Cortex of kidney (tissue), 1 donor: ENCODE results near the gene ZBED4.

ENCODE experiments used
- DNase-seq: peaks from one replicate; lab custom pipeline; 2025; lab: John Stamatoyannopoulos, UW

ZBED4 gene

DNA sequence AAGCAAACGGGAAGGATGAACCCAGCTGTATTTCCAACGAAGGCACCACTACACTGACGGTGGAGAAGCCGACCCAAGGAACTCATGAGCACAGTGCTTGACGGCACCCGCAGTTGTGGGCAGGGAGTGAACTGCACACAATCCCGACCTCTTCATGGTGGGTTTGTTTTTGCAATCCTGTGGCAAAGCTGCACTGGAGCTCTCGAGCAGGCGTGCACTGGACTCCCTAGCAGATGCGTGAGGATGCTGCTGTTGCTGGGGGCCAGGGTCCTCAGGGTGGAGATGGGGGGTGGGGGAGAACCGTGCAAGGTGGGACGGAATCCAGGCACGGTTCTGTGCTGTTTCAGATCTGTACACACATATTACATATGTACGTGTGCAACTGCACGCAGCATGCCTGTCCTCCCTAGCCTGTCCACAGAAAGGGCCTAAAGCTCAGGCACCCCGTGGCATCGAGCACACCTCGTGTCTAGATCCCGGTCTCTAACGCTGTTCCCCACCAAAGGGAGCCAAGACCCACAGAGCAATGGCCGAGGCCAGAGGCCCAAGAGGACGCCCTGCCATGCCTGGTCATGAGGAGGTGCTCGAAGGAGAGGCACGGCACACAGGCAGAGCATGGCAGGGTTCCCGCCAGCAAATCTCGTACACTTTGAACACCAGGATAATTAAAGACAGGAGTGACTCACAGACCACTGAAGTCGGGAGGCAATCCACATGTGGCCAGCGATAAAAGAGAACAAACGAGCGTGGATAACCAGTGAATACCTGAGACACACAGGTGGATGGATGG, 47.0 kb downstream of the ZBED4 start:
- no peak for DNase-seq

DNA sequence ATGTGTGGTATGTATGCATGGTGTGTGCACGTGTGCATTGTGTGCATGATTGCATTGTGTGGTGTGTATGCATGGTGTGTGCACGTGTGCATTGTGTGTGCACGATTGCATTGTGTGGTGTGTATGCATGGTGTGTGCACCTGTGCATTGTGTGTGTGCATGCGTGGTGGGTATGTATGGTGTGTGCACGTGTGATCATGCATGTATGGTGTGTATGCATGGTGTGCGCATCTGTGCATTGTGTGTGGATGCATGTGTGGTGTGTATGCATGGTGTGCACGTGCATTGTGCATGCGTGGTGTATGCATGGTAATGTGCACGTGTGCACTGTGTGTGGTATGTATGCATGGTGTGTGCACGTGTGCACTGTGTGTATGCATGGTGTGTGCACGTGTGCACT, 47.8 kb downstream of the ZBED4 start:
- no peak for DNase-seq

DNA sequence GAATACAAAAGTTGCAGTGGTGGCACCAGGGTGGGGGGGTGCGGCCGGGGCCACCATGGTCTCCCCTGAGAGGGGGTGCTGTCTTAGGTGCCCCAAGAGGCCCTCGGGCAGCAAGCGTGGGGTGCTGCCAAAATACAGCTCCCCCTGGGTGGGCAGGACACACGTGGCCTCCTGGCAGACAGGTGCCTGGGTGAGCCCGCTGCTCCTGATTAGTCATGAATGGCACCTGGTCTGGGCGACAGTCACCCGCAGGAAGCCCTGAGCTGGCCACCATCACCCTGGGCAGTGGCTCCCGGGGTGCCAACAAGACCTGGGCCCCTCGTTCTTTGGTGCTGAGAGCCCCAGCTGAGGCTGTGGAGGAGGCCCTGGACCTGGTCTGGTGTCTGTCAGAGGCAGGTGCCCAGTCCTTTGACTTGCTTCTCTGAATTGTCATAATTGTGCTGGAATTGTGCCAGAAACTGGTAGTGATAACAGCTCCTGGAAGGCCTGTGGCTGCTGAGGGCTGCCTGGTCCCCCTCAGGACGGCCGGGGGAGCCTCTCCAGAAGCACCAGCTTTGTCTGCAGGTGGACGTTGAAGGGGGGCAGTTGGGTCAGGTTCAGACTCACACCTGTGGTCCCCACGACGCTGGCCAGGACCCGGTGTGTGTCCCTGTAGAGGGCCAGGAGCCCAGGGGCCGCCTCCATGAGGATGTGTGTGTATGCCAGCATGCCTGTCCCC, 49.8 kb downstream of the ZBED4 start:
- DNase-seq = no peak

DNA sequence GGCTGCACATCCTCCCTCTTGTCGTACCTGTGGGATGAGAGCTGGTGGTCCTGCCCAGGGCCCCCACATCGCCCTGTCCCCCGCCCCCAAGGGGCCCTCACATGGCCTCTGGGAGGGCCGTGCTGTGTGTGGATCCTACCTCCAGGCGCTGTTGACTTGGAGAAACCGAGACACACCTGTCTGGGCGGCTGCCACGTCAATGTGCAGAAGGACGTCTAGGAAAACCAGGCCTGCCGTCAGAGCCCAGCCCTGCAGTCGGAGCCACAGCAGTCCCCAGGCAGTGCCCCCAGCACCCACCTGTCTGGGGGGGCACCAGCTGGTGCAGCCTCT, 50.4 kb downstream of the ZBED4 start:
- DNase-seq = no peak

DNA sequence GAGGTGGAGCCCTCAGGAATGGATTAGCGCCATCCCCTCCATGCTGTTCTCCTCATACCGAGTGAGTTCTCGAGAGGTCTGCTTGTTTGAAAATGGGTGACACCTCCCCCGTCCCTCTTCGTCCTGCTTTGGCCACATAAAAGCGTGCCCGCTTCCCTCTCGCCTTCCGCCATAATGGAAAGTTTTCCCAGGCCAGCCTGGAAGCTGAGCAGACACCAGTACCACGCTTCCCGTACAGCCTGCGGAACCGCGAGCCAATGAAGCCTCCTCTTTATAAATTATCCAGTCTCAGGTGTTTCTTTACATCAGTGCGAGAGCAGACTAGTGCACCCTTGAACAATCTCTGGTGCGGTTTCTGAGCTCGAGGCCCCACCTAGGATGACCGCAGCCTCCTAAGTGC, 51.8 kb downstream of the ZBED4 start:
- no peak for DNase-seq

DNA sequence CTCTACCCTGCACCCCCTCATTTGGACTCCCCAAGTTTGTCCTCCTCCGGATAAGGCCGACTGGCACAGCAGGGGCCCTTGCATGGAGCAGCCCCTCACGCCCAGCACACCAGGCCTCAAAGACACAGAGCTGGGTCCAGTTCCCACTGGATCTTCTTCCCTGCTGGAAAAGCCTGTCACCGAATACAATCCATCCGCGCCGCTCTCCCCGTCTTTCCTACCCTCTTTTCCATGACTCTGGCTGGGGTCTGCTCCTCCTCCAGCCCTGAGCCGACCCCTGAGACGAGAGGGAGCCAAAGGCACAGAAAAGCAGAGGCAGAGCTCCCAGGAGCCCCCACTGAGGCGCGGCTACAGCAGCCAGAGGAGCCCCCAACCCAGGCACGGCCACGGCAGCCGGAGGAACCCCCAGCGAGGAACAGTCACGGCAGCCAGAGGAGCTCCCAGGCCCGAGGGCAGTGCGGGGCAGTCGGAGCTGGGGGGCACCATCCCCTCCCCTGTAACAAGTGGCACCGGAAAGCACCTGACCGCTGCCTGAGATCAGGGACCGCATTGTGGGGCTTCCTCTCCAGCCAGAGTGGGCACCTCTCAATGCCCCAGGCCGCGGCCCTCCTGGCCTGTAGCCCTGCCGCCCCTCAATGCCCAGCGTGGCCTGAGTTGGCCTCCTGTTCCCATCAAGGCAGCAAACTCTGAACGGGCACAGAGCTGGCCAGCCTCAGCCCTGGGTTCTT, 52.6 kb downstream of the ZBED4 start:
- no peak for DNase-seq

DNA sequence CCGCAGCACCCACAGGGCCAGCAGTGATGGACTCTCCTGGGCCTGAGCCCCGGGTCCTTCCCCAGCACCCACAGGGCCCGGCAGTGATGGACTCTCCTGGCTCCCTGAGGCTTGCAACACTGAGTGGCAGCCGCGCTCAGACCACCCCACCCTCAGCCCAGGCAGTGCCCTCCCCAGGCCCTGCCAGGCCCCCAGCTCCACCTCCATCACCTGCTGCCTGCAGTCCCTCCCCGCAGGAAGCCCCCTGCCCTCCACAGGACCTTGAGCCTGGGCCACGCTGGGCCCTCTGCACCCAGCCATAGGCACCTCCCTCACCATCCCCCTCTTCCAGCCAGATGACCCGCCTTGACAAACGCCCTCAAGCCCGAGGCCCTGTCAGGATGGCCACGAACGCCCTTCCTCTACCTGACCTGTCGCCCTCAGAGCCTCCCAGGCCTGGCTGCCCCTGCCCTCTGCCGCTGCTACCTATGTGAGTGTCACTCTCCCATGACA, 53.2 kb downstream of the ZBED4 start:
- no peak for DNase-seq

DNA sequence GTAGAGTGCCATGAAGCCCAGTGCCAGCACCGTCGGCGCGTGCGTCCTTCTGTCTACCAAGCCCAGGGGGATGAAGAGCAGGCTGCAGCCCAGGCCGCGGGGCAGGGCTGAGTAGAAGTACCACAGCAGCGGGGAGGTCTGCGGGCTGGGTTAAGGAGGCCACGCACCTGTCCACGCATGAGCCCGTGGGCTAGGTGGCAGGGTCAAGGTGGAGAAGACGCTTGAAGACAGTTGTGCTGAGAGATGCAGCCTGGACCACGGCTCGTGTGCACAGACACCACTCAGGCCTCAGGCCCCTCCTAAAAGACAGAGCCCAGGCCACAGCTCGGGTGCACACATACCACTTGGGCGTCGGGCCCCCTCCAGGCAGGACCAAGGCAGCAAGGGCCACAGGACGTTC, 54.2 kb downstream of the ZBED4 start:
- no peak for DNase-seq

DNA sequence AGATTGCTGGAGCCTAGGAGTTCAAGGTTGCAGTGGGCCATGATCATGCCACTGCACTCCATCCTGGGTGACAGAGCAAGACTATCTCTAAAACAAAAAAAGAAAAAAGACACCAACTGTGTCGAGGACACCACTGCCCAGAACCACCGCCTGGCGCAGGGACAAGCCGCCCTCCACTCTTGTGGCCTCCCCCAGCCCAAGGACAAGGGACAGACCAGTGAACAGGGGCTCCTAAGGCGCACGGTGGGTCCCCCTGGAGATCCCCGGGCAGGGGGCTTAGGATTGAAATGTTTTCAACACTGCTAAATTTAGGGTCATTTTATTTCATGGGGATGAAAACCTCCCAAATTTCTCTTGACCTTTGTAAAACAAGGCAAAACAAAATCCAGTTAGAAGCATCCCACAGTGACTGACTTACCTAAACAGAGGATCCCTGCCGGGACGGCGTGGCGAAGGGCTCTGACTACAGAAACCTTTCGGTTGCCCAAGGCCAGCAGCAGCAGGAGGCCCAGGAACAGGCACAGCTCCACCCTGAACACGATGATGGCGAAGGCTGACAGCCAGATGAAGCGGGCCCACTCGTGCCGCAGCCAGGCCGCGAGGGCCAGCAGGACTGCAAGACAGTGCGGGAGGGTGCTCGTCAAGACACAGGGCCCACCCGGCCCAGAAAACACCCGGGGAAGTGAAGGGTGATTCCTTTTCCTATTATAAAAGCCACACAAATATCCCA, 56.0 kb downstream of the ZBED4 start:
- DNase-seq = no peak

DNA sequence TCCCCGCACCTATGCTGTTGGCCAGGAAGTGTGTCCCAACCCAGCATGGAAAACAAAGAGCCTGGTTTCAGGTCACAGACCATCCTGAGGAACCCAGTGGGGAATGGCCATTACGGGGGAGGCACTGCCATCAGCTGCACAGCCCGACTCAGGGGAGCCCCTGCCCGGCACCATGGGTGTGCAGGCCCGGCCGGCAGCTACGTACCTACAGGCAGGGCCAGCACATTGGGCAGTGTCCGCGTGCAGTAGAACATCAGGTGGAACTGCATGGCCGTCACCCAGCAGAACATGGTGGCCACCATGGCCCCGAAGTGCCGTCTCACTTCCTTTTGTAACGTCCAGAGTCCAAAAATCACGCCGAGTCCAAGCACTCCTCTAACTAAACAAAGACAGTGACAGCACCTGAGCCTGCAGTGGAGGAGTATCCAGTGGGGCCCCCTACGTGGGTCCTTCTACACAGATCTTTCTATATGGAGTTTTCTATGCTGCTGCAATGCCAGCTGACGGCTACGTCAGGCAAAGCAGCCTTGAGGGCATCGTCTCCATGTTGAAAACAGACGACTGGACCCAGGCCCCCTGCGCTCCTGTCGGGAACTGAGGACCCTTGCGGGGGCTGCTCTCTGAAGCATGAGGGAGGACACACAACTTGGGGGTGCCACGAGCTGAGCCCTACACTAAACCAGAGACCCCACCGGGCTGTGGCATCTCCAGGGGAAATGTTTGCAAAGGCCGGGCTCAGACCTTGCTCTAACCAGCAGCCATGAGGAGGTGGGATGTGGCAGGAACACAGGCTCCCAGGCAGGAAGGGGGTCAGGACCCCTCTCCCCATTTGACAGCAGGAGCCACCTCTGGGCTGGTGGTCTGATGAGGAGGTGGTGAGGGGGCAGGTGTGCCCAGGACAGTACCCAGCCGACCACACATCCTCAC, 56.8 kb downstream of the ZBED4 start:
- no peak for DNase-seq

DNA sequence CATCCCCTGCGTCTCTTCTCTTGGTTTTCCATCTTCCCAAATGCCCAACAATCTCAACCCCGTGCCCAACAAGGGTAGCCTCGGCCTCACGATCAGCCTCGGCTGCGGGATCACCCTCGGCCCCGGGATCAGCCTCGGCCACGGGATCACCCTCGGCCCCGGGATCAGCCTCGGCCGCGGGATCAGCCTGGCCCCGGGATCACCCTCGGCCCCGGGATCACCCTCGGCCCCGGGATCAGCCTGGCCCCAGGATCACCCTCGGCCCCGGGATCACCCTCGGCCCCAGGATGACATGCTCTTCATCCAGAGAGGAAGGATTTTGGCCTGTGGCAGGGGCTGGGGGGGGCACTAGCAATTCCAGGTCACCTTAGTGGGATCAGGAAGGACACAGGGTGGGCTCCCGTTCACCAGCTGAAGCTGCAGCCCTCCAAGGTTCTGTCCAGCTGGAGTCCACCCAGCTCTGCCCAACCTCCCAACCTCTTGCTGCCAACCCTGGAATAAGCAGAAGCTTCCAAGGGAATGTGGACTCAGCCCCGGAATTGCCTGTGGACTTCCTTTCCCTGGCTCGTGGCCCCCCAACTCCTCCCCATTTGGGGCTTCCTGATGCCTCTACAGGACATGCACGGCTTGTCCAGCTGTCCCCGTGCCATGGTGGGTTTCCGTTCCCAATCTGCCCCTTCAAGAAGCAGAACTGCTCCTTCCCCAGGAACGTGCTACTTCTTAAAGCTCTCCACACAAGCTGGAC, 58.4 kb downstream of the ZBED4 start:
- DNase-seq = no peak

DNA sequence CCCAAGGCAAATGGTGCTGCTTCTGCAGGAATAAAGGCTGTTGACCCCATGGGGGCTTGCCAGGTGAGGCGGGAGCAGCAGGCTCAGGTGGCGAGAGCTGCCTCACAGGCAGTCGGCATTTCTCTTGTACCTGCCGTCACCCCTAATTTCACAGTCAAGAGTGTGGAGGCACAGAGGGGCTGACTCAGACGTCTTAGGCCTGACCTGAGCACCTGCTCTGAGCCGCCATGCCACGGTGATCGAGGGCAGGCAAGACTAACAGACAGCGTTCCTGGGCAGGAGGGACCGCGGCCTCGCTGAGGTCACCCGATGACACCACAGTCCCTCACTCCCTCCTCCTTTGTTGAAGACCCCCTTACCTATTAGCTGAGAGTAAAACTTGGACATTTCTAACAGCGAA, 59.4 kb downstream of the ZBED4 start:
- no peak for DNase-seq

DNA sequence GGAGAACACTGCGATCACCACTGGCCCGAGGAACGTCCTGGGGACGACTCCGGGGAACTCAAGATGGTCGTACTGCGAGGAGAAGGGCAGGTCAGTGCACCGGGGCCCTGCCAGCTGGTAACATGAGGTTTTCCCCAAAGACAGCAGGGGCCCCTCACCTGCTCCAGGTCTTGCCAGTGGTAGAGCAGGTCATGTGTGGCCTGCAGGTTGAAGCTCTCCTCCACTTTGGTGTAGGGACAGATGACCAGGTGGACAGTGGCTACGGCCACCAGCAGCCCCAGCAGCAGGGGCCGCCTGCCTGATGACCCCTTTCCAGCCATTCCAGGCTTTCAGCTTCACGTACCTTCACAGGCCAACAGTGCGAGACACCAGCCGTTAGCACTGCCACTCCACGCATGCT, 59.8 kb downstream of the ZBED4 start:
- no peak for DNase-seq

DNA sequence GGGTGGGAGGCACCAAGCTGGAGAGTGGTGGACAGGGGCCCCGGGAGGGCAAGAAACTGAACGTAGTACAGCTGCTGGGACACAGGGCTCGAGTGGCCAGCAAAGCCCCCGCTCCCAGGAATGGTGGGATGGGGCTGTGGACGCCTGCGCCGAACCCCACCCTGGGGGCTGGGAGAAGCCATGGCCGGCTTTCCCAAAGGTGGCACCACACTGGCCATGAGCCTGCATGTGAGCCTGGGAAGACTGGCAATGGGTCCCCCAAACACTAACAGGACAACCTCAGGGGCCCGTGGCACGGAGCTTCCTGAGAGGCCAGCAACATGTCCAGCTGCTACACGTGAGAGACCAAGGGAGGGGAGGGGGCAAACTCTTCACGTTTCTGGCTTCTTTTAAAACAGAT, 60.6 kb downstream of the ZBED4 start:
- DNase-seq = no peak

DNA sequence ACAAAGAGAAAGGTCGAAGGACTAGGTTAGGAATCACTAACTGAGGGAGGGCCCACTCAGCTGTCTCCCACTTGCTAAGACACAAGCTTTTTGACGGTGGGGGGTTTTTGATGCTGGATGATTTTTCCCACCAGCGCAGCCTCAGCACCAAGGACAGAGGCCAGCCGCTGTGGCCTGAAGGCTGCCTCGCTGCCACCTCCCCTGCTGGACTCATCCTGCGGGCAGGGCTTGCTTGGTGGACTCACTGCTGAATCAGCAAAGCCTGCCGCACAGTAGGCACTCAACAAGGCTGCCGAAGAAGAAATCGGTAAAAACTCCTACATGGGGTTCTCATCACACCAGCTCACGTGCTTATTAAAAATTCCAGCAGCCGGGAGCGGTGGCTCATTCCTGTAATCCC, 62.0 kb downstream of the ZBED4 start:
- no peak for DNase-seq

DNA sequence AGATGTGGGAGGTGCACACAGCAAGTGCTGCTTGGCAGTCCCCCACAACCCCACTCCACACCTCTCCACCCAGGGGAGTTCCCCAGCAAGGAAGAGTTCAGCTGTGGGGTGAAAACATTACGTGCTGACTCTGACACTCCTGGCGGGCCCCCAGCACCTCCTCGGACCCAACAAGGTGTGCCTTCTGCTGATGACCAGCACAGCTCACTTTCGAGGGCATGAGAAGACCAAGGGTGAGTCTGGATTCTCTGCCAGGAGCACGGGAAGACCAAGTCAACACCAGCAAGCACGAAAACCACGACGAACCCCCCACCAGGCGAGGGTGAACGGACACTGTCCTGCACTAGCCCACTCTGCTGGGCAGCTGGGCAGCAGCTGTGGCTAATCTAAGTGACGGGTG, 63.2 kb downstream of the ZBED4 start:
- DNase-seq = no peak

DNA sequence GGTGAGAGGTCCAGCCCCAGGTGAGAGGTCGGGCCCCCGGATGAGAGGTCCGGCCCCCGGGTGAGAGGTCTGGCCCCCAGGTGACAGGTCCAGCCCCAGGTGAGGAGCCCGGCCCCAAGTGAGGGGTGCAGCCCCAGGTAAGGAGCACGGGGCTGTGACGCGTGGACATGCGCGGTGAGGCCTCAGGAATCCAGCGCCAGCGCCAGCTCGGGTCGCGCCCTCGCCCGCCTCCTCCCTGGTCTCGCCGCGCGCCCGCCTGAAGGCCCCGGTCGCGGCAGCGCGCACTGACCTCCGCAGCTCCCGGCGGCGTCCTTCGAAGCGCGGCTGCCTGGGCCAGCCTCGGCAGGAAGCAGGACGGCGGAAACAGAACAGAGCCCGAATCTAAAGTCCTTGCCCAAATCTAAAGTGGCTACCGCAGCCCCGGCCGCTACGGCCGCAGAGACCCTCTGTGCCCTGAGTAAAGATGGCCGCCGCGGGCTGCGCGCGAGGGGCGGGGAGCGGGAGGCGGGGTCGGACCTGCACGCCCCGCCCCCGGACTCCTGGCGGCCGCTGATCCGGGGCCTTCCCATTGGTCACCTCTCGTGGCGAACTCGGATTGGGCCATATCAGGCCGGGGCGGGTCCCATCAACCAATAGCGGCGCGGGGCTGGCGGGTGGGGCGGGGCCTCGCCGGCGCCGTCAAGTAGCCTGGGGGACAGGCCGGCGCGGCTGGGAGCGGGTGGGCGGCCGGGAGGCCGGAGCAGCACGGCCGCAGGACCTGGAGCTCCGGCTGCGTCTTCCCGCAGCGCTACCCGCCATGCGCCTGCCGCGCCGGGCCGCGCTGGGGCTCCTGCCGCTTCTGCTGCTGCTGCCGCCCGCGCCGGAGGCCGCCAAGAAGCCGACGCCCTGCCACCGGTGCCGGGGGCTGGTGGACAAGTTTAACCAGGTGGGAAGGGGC, 64.6 kb downstream of the ZBED4 start, which contains the start of the genes ALG12 and CRELD2:
ALG12 (minus strand) TSS at position 465 of the 937 bp plus-strand sequence. CDS start 4,673 bp downstream, outside the sequence.
CRELD2 (plus strand) TSS at position 661 of the 937 bp plus-strand sequence; CDS start at position 797, 136 bp downstream.
- DNase-seq = peak; percentile 84

DNA sequence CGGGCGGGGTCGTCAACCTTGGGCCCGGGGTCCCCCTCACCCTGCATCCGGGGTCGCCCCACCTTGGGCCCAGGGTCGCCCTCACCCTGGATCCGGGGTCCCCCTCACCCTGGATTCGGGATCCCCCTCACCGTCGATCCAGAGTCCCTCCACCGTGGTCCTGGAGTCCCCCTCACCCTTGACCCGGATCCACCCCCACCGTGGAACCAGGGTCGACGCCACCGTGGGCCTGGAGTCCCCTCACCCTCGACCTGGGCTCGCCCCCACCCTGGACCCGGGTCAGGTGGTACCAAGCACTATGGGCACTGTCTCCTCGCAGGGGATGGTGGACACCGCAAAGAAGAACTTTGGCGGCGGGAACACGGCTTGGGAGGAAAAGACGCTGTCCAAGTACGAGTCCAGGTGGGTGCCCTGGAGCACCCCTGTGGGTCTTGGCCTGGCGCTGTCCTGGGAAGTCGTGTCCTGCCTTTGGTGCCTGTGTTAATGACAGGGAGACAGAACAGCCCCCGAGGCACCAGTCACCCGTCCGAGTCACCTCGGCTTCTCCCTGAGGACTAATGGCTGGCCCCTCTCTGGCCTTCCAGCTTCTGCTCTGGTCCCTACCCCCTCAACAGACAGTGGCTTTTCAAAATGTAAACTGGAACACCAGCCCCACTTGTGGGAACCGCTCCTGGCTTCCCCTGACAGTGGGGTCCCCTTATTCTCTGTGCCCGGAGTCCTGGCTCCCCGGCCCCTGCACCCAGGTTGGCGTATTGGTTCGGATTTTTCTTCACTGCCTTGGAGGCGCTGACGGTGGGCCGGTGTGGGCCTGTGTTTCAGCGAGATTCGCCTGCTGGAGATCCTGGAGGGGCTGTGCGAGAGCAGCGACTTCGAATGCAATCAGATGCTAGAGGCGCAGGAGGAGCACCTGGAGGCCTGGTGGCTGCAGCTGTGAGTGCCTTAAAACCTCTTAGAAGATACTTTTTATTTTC, 65.6 kb downstream of the ZBED4 start:
- DNase-seq = no peak
